WTC11 (cell line): ENCODE results near the gene CALCB. TPM values are rescaled to one million over a fixed set of nuclear protein-coding genes. Genes with fewer than 3 reads are reported as not detected.

Source experiments
- ATAC-seq: fragments of 200-7000 bp; cut with Tn5 transposase; 2 replicates; pipeline ENCODE4 v1.10.0; 2021; ENCODE audit warnings: mild to moderate bottlenecking, moderate library complexity
- CTCF ChIA-PET: fragments of 300-600 bp; sonication (Branson Sonifier 250); formaldehyde crosslinking; loops from one replicate; lab custom pipeline; 2021; ENCODE audit warnings: antibody characterized with exemption; lab: Charles Lee
- POLR2A ChIA-PET: fragments of 350-600 bp; sonication (Branson Sonifier 250); formaldehyde crosslinking; loops from one replicate; lab custom pipeline; 2021; ENCODE audit warnings: antibody characterized with exemption; lab: Charles Lee
- DNase-seq: peaks from one replicate; pipeline ENCODE4 v3.0.0; 2021; ENCODE audit warnings: low spot score
- H3K27ac Mint-ChIP-seq: 2 replicates; pipeline ENCODE4 v1.8.0; 2021; ENCODE audit warnings: mixed read lengths
- H3K27me3 Mint-ChIP-seq: 2 replicates; pipeline ENCODE4 v1.8.0; 2021; ENCODE audit warnings: low read depth, mild to moderate bottlenecking, moderate library complexity, mixed read lengths
- H3K36me3 Mint-ChIP-seq: 2 replicates; pipeline ENCODE4 v1.8.0; 2021; ENCODE audit warnings: mixed read lengths
- H3K4me1 Mint-ChIP-seq: 2 replicates; pipeline ENCODE4 v1.8.0; 2022; ENCODE audit warnings: mixed read lengths
- H3K4me3 Mint-ChIP-seq: 2 replicates; pipeline ENCODE4 v1.8.0; 2021; ENCODE audit warnings: mild to moderate bottlenecking, moderate library complexity, mixed read lengths
- H3K9me3 Mint-ChIP-seq: 2 replicates; pipeline ENCODE4 v1.8.0; 2021; ENCODE audit warnings: mixed read lengths
- AR ChIP-seq: fragments of 250-450 bp; sonication (Bioruptor Pico); IDR thresholded peaks from 2 replicates; pipeline ENCODE4 v1.9.0; 2021; ENCODE audit warnings: mild to moderate bottlenecking
- CREB1 ChIP-seq: sonication (generic); formaldehyde crosslinking; IDR thresholded peaks from 2 replicates; pipeline ENCODE4 v1.8.0; 2023; ENCODE audit warnings: mild to moderate bottlenecking, missing genetic modification reagents
- ETV6 ChIP-seq: sonication (generic); formaldehyde crosslinking; IDR thresholded peaks from 2 replicates; pipeline ENCODE4 v1.8.1; 2022; ENCODE audit warnings: mild to moderate bottlenecking, missing genetic modification reagents
- FOXP4 ChIP-seq: sonication (generic); formaldehyde crosslinking; IDR thresholded peaks from 2 replicates; pipeline ENCODE4 v1.8.0; 2022; ENCODE audit warnings: mild to moderate bottlenecking, missing genetic modification reagents
- GABPB1 ChIP-seq: sonication (generic); formaldehyde crosslinking; IDR thresholded peaks from 2 replicates; pipeline ENCODE4 v1.8.1; 2023; ENCODE audit warnings: mild to moderate bottlenecking, missing genetic modification reagents
- MLX ChIP-seq: sonication (generic); formaldehyde crosslinking; IDR thresholded peaks from 2 replicates; pipeline ENCODE4 v1.8.1; 2023; ENCODE audit warnings: mild to moderate bottlenecking, missing genetic modification reagents, moderate library complexity
- NFATC4 ChIP-seq: fragments of 250-450 bp; sonication (Bioruptor Pico); IDR thresholded peaks from 2 replicates; pipeline ENCODE4 v1.9.0; 2021; ENCODE audit warnings: mild to moderate bottlenecking
- STAT6 ChIP-seq: sonication (generic); formaldehyde crosslinking; conservative IDR thresholded peaks from 2 replicates; pipeline ENCODE4 v1.8.1; 2023; ENCODE audit warnings: mild to moderate bottlenecking, low read depth, missing genetic modification reagents, moderate library complexity
- ZBTB21 ChIP-seq: sonication (generic); formaldehyde crosslinking; IDR thresholded peaks from 2 replicates; pipeline ENCODE4 v1.8.1; 2023; ENCODE audit warnings: mild to moderate bottlenecking, missing genetic modification reagents, borderline replicate concordance
- ZNF219 ChIP-seq: sonication (generic); formaldehyde crosslinking; IDR thresholded peaks from 2 replicates; pipeline ENCODE4 v1.8.0; 2023; ENCODE audit warnings: missing genetic modification reagents, mild to moderate bottlenecking, borderline replicate concordance
- ZNF232 ChIP-seq: sonication (generic); formaldehyde crosslinking; IDR thresholded peaks from 2 replicates; pipeline ENCODE4 v1.8.0; 2022; ENCODE audit warnings: mild to moderate bottlenecking, missing genetic modification reagents
- ZNF423 ChIP-seq: fragments of 250-450 bp; sonication (Bioruptor Pico); IDR thresholded peaks from 2 replicates; pipeline ENCODE4 v2.1.2; 2022; ENCODE audit warnings: mild to moderate bottlenecking, moderate library complexity
- ZNF532 ChIP-seq: fragments of 250-450 bp; sonication (Bioruptor Pico); IDR thresholded peaks from 2 replicates; pipeline ENCODE4 v1.9.0; 2021; ENCODE audit warnings: mild to moderate bottlenecking, borderline replicate concordance
- total RNA-seq: library from RNA; stranded (reverse); gene quantifications from 3 replicates; pipeline ENCODE4 v1.2.3, GENCODE V29; 2021
- TF ChIP-seq, protein P1 (sequence below): sonication (generic); formaldehyde crosslinking; IDR thresholded peaks from 2 replicates; pipeline ENCODE4 v1.8.1; 2022; ENCODE audit warnings: missing genetic modification reagents, borderline replicate concordance

The CALCB gene
- total RNA-seq, 1 experiment from 2014 or later, result 3.2 TPM

DNA sequence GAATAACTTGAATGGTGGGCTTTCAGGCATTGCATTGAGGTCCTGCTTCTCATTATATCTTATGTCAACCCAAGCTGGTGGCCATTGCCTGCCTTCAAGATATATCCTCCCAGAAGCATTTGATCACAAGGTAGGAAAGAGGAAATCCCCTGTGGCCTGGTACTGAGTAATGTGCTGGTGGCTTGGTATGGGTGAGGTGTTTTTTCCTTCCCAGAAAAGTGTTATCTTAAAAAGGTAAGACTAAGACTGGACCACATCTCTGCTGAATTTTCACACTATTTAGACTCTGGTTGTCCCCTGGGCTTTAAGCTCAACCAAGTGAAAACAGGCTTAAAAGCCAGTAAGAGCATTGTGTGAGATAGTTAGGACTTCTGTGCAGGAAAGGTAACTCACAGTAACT, 45.0 kb downstream of the CALCB start (continued):
- TF ChIP-seq ZNF532 (CRISPR knock-in tag) (no peak), ZNF423 (CRISPR knock-in tag) (no peak), MLX (CRISPR knock-in tag) (no peak)

DNA sequence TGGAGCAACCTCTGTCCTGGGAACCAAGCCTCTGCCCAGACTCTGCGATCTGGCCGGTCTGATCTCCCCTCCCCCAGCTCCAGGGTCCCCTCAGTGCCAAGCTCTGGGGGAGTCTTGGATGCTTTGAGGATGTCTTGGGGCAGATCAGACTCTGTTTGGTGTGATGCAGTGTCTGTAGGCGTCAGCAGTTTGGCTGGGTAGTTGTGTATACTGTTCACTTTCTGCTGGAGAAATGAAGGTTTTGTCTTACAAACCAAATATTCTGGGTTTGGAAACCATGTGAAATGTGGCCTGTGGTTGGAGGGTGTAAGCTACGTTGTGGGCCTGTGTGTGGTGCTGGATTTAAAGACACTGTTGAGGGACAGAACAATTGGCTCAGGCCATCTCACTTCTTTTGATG, 46.0 kb downstream of the CALCB start:
- DNase-seq (no peak), ATAC-seq (no peak)
- ChIA-PET POLR2A (no interaction called here), CTCF (no interaction called here)
- Mint-ChIP-seq H3K4me3 (no peak overlapping the region), H3K9me3 (no peaks in the 10 kb centered on the region), H3K4me1 (peaks cover 4% of the 10 kb centered on the region), H3K27ac (no peak overlapping the region), H3K36me3 (no peaks in the 10 kb centered on the region), H3K27me3 (peaks cover 20% of the 10 kb centered on the region)
- TF ChIP-seq AR (CRISPR knock-in tag) (no peak), ZNF532 (CRISPR knock-in tag) (no peak), NFATC4 (CRISPR knock-in tag) (no peak), FOXP4 (CRISPR knock-in tag) (no peak), GABPB1 (no peak), STAT6 (CRISPR knock-in tag) (no peak), ZBTB21 (CRISPR knock-in tag) (no peak), ETV6 (CRISPR knock-in tag) (no peak), ZNF219 (no peak), ZNF232 (CRISPR knock-in tag) (no peak), CREB1 (no peak)
- TF ChIP-seq, protein P1, sequence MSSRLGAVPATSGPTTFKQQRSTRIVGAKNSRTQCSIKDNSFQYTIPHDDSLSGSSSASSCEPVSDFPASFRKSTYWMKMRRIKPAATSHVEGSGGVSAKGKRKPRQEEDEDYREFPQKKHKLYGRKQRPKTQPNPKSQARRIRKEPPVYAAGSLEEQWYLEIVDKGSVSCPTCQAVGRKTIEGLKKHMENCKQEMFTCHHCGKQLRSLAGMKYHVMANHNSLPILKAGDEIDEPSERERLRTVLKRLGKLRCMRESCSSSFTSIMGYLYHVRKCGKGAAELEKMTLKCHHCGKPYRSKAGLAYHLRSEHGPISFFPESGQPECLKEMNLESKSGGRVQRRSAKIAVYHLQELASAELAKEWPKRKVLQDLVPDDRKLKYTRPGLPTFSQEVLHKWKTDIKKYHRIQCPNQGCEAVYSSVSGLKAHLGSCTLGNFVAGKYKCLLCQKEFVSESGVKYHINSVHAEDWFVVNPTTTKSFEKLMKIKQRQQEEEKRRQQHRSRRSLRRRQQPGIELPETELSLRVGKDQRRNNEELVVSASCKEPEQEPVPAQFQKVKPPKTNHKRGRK, result no peak
